H1 (cell line): Measurements from ENCODE around the gene PCP4. TPM values are rescaled to one million over a fixed set of nuclear protein-coding genes. Genes with fewer than 3 reads are reported as not detected.

Experiments
- CBX8 ChIP-seq: fragments of 300-800, 300-1000 bp; sonication (generic); IDR thresholded peaks from 2 replicates; pipeline ENCODE4 v1.7.1; 2016; ENCODE audit warnings: low read depth, low read length, borderline replicate concordance
- CHD1 ChIP-seq: IDR thresholded peaks from 2 replicates; pipeline ENCODE4 v1.6.1; 2012; ENCODE audit warnings: low read depth, low read length, improper control_type of control experiment
- CHD7 ChIP-seq: fragments of 300-600 bp; sonication (generic); IDR thresholded peaks from 2 replicates; pipeline ENCODE4 v1.7.1; 2012; ENCODE audit warnings: low read length, moderate library complexity, mild to moderate bottlenecking, inconsistent platforms; ENCODE audit not compliant: insufficient replicate concordance
- CTBP2 ChIP-seq: IDR thresholded peaks from 2 replicates; pipeline ENCODE4 v1.7.0; 2011; ENCODE audit warnings: borderline replicate concordance, mild to moderate bottlenecking, moderate library complexity, mixed read lengths, low read length; ENCODE audit not compliant: insufficient read depth, insufficient read length
- EGR1 ChIP-seq: IDR thresholded peaks from 2 replicates; pipeline ENCODE4 v1.6.1; 2011; ENCODE audit warnings: low read depth, low read length, borderline replicate concordance
- EZH2 ChIP-seq: fragments of 200-600 bp; sonication (generic); IDR thresholded peaks from 2 replicates; pipeline ENCODE4 v1.7.1; 2012; ENCODE audit warnings: low read depth, mild to moderate bottlenecking, moderate library complexity, low read length, inconsistent platforms; ENCODE audit not compliant: severe bottlenecking
- GABPA ChIP-seq: IDR thresholded peaks from 2 replicates; pipeline ENCODE4 v1.6.1; 2011; ENCODE audit warnings: mild to moderate bottlenecking, low read length, moderate library complexity, borderline replicate concordance; ENCODE audit not compliant: insufficient read depth
- HDAC6 ChIP-seq: IDR thresholded peaks from one replicate; pipeline ENCODE4 v1.7.1; 2012; ENCODE audit warnings: low read depth, mild to moderate bottlenecking, inconsistent platforms, low read length, moderate library complexity
- KDM5A ChIP-seq: fragments of 200-600 bp; IDR thresholded peaks from 2 replicates; pipeline ENCODE4 v1.7.1; 2012; ENCODE audit warnings: mild to moderate bottlenecking, low read length, inconsistent platforms, mixed read lengths
- SIN3A ChIP-seq, 2 experiments: IDR thresholded peaks in 1 of 2; conservative IDR thresholded peaks in 1 of 2; 2 replicates each; pipeline ENCODE4 v1.6.1; 2011 to 2012; ENCODE audit warnings: low read length in 2 of 2, improper control_type of control experiment in 1 of 2, low read depth in 1 of 2, mild to moderate bottlenecking in 1 of 2
- ZNF274 ChIP-seq: IDR thresholded peaks from 2 replicates; pipeline ENCODE4 v1.7.0; 2012; ENCODE audit warnings: low read length, borderline replicate concordance; ENCODE audit errors: extremely low read depth
- polyA plus RNA-seq, 7 experiments: library from polyadenylated mRNA; depleted of rRNA in 3 of 7; stranded (reverse) in 5 of 7; unstranded in 2 of 7; fragments of >200 nt in 5 of 7; fragments of 200-250 nt in 2 of 7; gene quantifications; 1 replicate in 5 of 7; 2 replicates in 1 of 7; 4 replicates in 1 of 7; pipeline versions ENCODE4 v1.2.1 to v1.2.3, GENCODE V29; 2011 to 2013; ENCODE audit warnings: missing spikeins in 2 of 7, mixed read lengths in 2 of 7
- total RNA-seq: library from RNA; stranded (reverse); fragmentation: NEBNext Ultra II Directional; extraction: Animal tissue kit (Norgen Biotek cat#: 25700); gene quantifications from 2 replicates; pipeline ENCODE4 v1.2.1, GENCODE V29; 2021

The PCP4 gene
- total and polyA plus RNA-seq, 2 of the 8 experiments (the other 6 are each of a cell fraction or from before 2014, with no cell fraction given) = 1.8 to 2.4 TPM

GRCh38 chr21:39976800-39977199 is 109.6 kb downstream of the PCP4 start (continued):
- TF ChIP-seq CHD7 (no peak), CTBP2 (no peak), SIN3A (conservative IDR thresholded peaks at IDR 0.05 in 1 of 2, IDR thresholded peaks at IDR 0.05 in 1 of 2; ENCODE audit: low read depth in 1 of 2, low read length in 2 of 2) (no peak), CHD1 (no peak), ZNF274 (no peak), HDAC6 (no peak), KDM5A (no peak), CBX8 (no peak), EGR1 (no peak), GABPA (no peak), EZH2 (no peak)
